Stimulated activated CD8-positive, alpha-beta memory T cell treated with anti-CD3 and anti-CD28 coated beads, Interleukin-15, amount 100 ng/mL, for 24 hours (primary cell): ENCODE measurements around the gene KY.
"Not testable (repeated sequence)": the region's sequence is repeated elsewhere in the genome, so short reads cannot be mapped to it uniquely, and the experiment has no call there.

Experiments
- DNase-seq: peaks from one replicate; pipeline ENCODE4 v3.0.0-alpha.2; 2020; ENCODE audit warnings: low read depth

Gene KY

GRCh38 chr3:134601539-134602439, 49.0 kb downstream of the KY start:
- DNase-seq, result no peak

GRCh38 chr3:134600685-134601463, 49.9 kb downstream of the KY start:
- peak; percentile 41 for DNase-seq

GRCh38 chr3:134600206-134600605, 50.6 kb downstream of the KY start:
- DNase-seq, result no peak

GRCh38 chr3:134598763-134599545, 51.9 kb downstream of the KY start:
- no peak for DNase-seq

GRCh38 chr3:134597390-134597970, 53.3 kb downstream of the KY start:
- DNase-seq, result no peak

- not testable (repeated sequence) for DNase-seq
Measured at GRCh38 chr3:134594986-134595385, 55.8 kb downstream of the KY start.

- no peak for DNase-seq
Measured at GRCh38 chr3:134594331-134594741, 56.5 kb downstream of the KY start.

GRCh38 chr3:134592806-134593205, 58.0 kb downstream of the KY start:
- no peak for DNase-seq

GRCh38 chr3:134590766-134591165, 60.1 kb downstream of the KY start:
- DNase-seq, result no peak

- DNase-seq, result no peak
Measured at GRCh38 chr3:134579141-134579665, 71.6 kb downstream of the KY start.

GRCh38 chr3:134576831-134577230, 74.0 kb downstream of the KY start:
- DNase-seq, result no peak

GRCh38 chr3:134576426-134576825, 74.4 kb downstream of the KY start:
- DNase-seq, result no peak

- not testable (repeated sequence) for DNase-seq
Measured at GRCh38 chr3:134569899-134570298, 80.9 kb downstream of the KY start.

- no peak for DNase-seq
Measured at GRCh38 chr3:134568790-134569189, 82.0 kb downstream of the KY start.

GRCh38 chr3:134567605-134568004, 83.2 kb downstream of the KY start:
- DNase-seq, result no peak

GRCh38 chr3:134564991-134565390, 85.8 kb downstream of the KY start:
- DNase-seq, result no peak

GRCh38 chr3:134563601-134564000, 87.2 kb downstream of the KY start:
- no peak for DNase-seq

- DNase-seq, result no peak
Measured at GRCh38 chr3:134562055-134562454, 88.8 kb downstream of the KY start.

- DNase-seq, result no peak
Measured at GRCh38 chr3:134559591-134559990, 91.2 kb downstream of the KY start.
